ENCODE measurements around the gene DNAH14. TPM values are rescaled to one million over a fixed set of nuclear protein-coding genes. Genes with fewer than 3 reads are reported as not detected.

DNAH14 gene
- total RNA-seq, 2 donors from 2014 or later: 5.8 to 7.7 TPM

DNA sequence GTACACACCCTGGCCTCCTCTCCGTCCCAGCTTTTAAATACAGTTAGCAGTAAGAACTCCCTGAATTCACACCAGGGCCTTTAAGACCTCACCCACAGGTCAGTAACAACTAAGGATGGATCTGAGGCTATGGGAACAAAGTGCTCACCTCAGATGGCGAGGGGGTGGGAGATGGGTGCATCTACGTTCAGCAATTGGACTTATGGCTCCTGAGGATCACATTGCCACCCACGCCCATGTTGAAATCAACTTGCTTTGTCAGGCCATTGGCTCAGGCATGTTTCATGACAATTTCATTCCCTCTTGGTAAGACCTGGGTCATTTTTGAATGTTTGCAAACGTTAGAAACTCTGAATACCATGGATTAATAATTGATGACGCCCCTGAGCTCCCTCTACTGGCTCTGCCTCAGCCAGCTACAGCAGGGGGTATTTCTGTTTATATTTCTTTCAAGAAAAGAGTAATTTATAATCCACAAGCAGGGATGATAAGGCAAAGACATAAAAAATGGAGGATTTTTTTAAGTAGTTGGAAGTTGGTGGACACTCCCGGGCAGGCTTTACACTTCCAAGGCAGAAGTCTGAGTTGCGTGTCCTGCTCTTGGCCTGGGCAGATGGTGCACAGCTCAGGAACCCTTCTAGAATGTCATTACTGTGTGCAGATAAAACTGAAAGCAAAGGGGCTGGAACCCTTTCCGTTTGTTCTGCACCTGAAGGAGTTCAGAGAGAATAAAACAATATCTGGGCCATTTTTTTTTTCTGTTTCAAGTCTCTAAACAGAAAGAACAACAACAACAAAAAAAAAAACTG lies 512.0 kb downstream of the DNAH14 start:
- TF ChIP-seq, protein P1, sequence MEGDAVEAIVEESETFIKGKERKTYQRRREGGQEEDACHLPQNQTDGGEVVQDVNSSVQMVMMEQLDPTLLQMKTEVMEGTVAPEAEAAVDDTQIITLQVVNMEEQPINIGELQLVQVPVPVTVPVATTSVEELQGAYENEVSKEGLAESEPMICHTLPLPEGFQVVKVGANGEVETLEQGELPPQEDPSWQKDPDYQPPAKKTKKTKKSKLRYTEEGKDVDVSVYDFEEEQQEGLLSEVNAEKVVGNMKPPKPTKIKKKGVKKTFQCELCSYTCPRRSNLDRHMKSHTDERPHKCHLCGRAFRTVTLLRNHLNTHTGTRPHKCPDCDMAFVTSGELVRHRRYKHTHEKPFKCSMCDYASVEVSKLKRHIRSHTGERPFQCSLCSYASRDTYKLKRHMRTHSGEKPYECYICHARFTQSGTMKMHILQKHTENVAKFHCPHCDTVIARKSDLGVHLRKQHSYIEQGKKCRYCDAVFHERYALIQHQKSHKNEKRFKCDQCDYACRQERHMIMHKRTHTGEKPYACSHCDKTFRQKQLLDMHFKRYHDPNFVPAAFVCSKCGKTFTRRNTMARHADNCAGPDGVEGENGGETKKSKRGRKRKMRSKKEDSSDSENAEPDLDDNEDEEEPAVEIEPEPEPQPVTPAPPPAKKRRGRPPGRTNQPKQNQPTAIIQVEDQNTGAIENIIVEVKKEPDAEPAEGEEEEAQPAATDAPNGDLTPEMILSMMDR (IDR thresholded peaks at IDR 0.05): peak in 1 of 2 donors; percentile 22
- Histone ChIP-seq H3K27me3 (no peaks in the 10 kb centered on the region), H3K9me3 (no peaks in the 10 kb centered on the region), H3K4me3 (no peak overlapping the region), H3K36me3 (no peaks in the 10 kb centered on the region), H3K4me1 (peaks cover 0 to 40% of the 10 kb centered on the region in 2 donors), H3K27ac (no peak overlapping the region)
- peak; percentile 49 for DNase-seq (ENCODE audit: low spot score)

DNA sequence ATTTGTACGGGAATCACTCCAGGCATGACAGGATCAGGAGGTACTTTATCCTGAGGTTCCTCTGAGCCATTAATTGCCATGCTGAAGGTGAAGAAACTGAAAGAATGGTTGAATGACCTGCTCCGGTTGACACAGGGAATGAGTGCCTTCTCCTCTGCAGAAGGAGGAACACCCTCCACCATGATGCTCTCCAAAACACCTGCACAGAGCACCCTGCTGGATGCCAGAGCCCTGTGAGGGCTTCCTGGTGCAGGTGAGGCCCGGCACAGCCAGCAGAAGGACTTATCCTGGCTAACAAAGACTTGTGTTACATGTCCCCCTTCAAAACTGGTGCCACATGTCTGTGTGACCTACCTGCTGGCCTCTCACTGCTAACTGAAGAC lies 512.6 kb downstream of the DNAH14 start:
- TF ChIP-seq, protein P1 (IDR thresholded peaks at IDR 0.05): no peak
- H3K4me1 ChIP-seq: peaks cover 0 to 46% of the 10 kb centered on the region in 2 donors
- H3K9me3 ChIP-seq: no peaks in the 10 kb centered on the region
- H3K36me3 ChIP-seq: no peaks in the 10 kb centered on the region
- peak; percentile 54 for DNase-seq (ENCODE audit: low spot score)
- H3K4me3 ChIP-seq: no peak overlapping the region
- H3K27ac ChIP-seq: no peak overlapping the region
- no peaks in the 10 kb centered on the region for H3K27me3 ChIP-seq

DNA sequence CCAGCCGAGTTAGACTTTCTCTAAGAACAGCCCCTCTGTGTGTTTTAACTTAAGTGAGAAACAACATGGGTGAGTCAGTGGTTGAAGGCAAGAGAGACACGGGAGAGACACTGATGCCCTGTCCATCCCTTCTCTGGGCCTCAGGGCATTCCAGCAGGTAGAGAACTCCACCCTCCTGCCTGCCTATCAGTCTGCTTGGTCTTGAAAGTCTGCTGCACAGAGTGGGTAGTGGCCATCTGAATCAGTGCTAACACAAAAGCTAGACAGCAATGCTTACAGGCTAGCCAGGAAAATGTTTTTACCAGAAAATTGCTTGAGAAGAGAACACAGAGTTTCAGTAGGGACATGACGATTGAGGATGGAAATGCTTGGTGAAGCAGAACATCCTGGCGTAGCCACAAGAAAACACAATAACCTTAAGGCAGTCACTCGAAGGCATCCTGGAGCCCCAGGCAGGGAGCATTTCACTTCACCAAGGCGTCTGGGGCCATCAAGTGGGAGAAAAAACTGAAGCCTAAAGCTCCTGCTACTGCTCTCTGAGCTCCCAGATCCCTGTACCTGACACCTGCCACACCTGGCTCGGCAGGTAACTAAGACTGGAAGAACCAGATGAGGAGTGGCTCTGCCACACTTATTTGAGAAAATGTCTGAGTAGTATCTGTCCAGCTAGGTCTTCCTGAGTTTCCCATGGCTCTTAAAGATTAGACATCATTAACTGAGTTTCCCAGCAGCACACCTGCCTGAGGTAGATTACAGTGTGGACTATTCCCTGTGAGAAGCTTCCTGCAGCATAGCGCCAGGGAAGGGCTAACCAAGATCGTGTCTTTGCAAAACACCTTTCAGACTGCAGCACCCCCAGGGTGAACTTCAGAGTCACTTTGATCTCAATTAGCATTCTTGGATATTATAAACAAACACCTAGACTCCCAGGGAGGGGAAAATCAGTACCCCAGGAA lies 516.4 kb downstream of the DNAH14 start:
- Histone ChIP-seq H3K36me3 (no peaks in the 10 kb centered on the region), H3K4me1 (peaks cover 0 to 63% of the 10 kb centered on the region in 2 donors), H3K27me3 (no peaks in the 10 kb centered on the region), H3K9me3 (no peaks in the 10 kb centered on the region), H3K27ac (peak overlapping the region; percentile 66 to 75), H3K4me3 (no peak overlapping the region)
- TF ChIP-seq, protein P1 (IDR thresholded peaks at IDR 0.05): no peak
- no peak for DNase-seq (ENCODE audit: low spot score)

DNA sequence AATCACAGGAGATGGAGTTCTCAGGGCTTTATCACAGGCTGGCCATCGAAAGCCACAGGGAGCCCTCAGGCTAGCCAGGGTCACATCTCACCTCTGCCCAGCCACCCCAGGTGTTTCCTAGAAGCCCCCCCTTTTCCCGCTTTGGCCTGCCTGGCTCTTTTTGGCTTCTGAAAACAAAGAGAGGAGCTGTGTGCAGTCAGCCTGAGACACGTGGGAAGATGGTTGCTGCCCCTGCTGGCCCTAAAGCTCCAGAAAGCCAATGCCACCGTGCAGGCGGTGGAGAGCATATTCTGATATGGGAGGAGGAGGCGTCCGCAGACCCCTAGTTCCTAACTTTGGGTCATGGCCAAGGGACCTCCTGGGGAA lies 517.1 kb downstream of the DNAH14 start:
- H3K4me3 ChIP-seq: no peak overlapping the region
- H3K27me3 ChIP-seq: no peaks in the 10 kb centered on the region
- TF ChIP-seq, protein P1 (IDR thresholded peaks at IDR 0.05): no peak
- H3K9me3 ChIP-seq: no peaks in the 10 kb centered on the region
- peak overlapping the region; percentile 66 to 75 for H3K27ac ChIP-seq
- no peaks in the 10 kb centered on the region for H3K36me3 ChIP-seq
- no peak for DNase-seq (ENCODE audit: low spot score)
- peaks cover 0 to 63% of the 10 kb centered on the region in 2 donors for H3K4me1 ChIP-seq

DNA sequence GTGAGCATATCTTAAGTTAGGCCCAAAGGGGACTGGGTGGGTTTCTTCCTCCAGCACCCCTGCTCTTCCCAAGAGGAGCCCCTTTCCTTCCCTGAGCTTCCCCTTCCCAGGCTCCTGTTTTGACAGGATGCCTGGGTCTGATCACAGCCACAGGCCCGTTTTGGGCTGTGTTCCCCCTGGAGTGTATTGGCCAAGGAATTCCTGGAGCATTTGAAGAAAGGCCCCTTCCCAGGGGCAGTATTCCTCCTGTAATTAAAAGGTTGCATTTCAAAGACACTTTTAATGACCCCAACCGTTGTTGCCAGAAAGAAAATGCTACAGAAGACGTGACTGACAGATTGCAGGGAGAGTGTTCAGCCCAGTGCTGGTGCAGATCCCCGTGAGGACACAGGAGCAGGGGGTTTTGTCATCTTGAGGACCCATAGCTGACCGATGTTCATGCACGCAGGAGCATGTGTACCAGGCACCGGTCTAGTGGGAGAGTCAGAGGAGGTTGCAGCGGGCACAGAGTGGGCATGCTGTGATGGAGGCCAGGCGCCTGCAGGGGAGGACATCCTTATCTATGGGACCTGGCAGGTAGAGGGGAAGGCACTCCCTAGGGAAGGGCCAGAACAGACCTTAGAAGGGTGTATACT lies 517.6 kb downstream of the DNAH14 start:
- Histone ChIP-seq H3K27me3 (no peaks in the 10 kb centered on the region), H3K9me3 (no peaks in the 10 kb centered on the region), H3K4me3 (no peak overlapping the region), H3K4me1 (peaks cover 0 to 61% of the 10 kb centered on the region in 2 donors), H3K36me3 (no peaks in the 10 kb centered on the region), H3K27ac (peak overlapping the region; percentile 66 to 75)
- TF ChIP-seq, protein P1 (IDR thresholded peaks at IDR 0.05): no peak
- DNase-seq (ENCODE audit: low spot score): no peak

All from right atrium auricular region (tissue), 2 donors.